ENCODE results near the gene KLC4.

DNA sequence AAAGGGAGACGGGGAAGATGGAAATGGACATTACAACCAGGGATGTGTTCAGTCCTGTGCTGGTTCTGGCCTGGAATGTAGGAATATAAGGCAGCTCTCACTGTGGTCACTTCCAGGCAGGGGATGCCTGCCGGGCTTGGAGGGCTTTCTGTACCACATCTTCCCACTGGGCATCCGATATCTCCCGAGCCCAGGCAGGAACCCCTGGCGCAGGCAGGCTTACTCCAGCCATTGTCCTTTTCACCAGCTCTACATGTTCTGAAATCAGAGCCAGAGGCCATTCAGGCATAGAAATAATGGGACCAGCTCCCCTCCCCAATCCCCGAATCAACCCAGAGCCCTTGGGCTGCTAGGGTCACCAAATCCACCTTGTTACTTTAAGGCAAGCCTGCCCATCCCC, 47.1 kb upstream of the KLC4 start:
- TF ChIP-seq, protein P1, sequence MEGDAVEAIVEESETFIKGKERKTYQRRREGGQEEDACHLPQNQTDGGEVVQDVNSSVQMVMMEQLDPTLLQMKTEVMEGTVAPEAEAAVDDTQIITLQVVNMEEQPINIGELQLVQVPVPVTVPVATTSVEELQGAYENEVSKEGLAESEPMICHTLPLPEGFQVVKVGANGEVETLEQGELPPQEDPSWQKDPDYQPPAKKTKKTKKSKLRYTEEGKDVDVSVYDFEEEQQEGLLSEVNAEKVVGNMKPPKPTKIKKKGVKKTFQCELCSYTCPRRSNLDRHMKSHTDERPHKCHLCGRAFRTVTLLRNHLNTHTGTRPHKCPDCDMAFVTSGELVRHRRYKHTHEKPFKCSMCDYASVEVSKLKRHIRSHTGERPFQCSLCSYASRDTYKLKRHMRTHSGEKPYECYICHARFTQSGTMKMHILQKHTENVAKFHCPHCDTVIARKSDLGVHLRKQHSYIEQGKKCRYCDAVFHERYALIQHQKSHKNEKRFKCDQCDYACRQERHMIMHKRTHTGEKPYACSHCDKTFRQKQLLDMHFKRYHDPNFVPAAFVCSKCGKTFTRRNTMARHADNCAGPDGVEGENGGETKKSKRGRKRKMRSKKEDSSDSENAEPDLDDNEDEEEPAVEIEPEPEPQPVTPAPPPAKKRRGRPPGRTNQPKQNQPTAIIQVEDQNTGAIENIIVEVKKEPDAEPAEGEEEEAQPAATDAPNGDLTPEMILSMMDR (conservative IDR thresholded peaks at IDR 0.05; ENCODE audit: low read length) = no peak
- TF ChIP-seq EZH2phosphoT487 (IDR thresholded peaks at IDR 0.05; ENCODE audit: borderline replicate concordance, low read depth, low read length) = no peak

All from OCI-LY7 (cell line).